ENCODE results near the gene SLC11A1. TPM values are rescaled to one million over a fixed set of nuclear protein-coding genes. Genes with fewer than 3 reads are reported as not detected.

Gene SLC11A1
- total and polyA plus RNA-seq, 2 of the 4 experiments (the other 2 are of a cell fraction): under 0.01 to 0.07 TPM

DNA sequence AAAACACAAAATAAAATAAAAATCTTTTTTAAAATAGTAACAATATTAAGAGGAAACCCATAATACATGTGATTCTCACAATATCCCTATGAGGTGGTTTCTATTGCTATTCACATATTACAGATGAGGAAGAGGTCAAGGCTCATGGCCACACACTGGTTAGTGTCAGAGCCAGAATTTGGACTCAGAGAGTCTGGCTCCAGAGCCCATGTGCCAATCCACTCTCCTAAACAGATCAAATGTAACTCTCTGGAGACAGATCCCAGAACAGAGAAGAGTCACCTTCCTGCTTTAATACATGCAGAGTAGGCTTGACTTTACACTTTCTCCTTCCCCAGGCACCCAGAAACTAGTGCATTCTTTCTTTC, 10.1 kb upstream of the SLC11A1 start:
- no peak overlapping the region for H4K8ac ChIP-seq (ENCODE audit: low read depth in 2 of 2, low read length in 2 of 2)
- H4K5ac ChIP-seq (ENCODE audit: low read depth, low read length): no peak overlapping the region
- BruUV-seq (replicated peaks): no TSS peak
- no peaks in the 10 kb centered on the region for H3K9me1 ChIP-seq (ENCODE audit: insufficient read depth, low read length)
- H4K91ac ChIP-seq (ENCODE audit: insufficient read depth, low read depth, low read length): no peak overlapping the region
- no peak overlapping the region for H3K4me2 ChIP-seq (ENCODE audit: low read depth, low read length)
- no peak overlapping the region for H2BK20ac ChIP-seq (ENCODE audit: low read depth, low read length)
- H2AFZ ChIP-seq (replicated peaks; ENCODE audit: low read length, poor library complexity): no peak overlapping the region
- no peak overlapping the region for H2AK9ac ChIP-seq (replicated peaks; ENCODE audit: low read depth, low read length, poor library complexity)
- H2BK15ac ChIP-seq (ENCODE audit: low read depth, low read length): no peak overlapping the region
- H3K27ac ChIP-seq (ENCODE audit: insufficient read depth, low read length): no peak overlapping the region
- no peak overlapping the region for H2AK5ac ChIP-seq (ENCODE audit: low read depth, low read length)
- H2BK120ac ChIP-seq (ENCODE audit: low read depth, low read length): 0 out of 2 replicates have a peak overlapping the region, but pooled peaks have one; percentile 8
- TF ChIP-seq MAZ (IDR thresholded peaks at IDR 0.05; ENCODE audit: borderline replicate concordance, low read depth, low read length): no peak
- no peak for TF ChIP-seq MAFK (IDR thresholded peaks at IDR 0.05; ENCODE audit: low read depth, low read length)
- TF ChIP-seq FOS (IDR thresholded peaks at IDR 0.05; ENCODE audit: low read depth, low read length): no peak
- no peak for TF ChIP-seq RCOR1 (IDR thresholded peaks at IDR 0.05; ENCODE audit: insufficient replicate concordance, low read length)
- TF ChIP-seq SMC3 (IDR thresholded peaks at IDR 0.05; ENCODE audit: low read depth, low read length): no peak
- no peak for TF ChIP-seq NFE2L2 (IDR thresholded peaks at IDR 0.05; ENCODE audit: low read depth, low read length)
- no peaks in the 10 kb centered on the region for H4K20me1 ChIP-seq (ENCODE audit: insufficient read depth, low read length)
- H3K23ac ChIP-seq (ENCODE audit: low read depth, low read length): 0 out of 2 replicates have a peak overlapping the region, but pooled peaks have one; percentile 38
- DNase-seq (no peak), ATAC-seq (ENCODE audit: low read depth) (no peak)
- H3K79me1 ChIP-seq (ENCODE audit: low read depth in 1 of 2, low read length in 2 of 2): no peaks in the 10 kb centered on the region
- ChIA-PET POLR2A (ENCODE audit: unreplicated experiment) (no interaction called here), CTCF (no interaction called here)
- no peak overlapping the region for H3K56ac ChIP-seq (ENCODE audit: extremely low read depth, insufficient read depth, low read length)
- intact Hi-C loops (cut with micrococcal nuclease) (no loop called here), dilution Hi-C loops (cut with HindIII; ENCODE audit: low sequenced_read_pairs, unreplicated experiment) (no loop called here), in situ Hi-C loops (cut with MboI; ENCODE audit: low sequenced_read_pairs) (no loop called here)
- peaks cover 2% of the 10 kb centered on the region; the same call in 1 of the 2 replicates for H3K27me3 ChIP-seq (ENCODE audit: control insufficient read depth, insufficient read depth, low read length)
- no peak overlapping the region for H3K4ac ChIP-seq (ENCODE audit: low read depth, low read length)
- peaks cover 5% of the 10 kb centered on the region for H3K4me1 ChIP-seq (ENCODE audit: control insufficient read depth, insufficient read depth, low read length)
- peaks cover 1% of the 10 kb centered on the region; the same call in 1 of the 2 replicates for H3K9me3 ChIP-seq (ENCODE audit: control insufficient read depth, insufficient read depth, low read length)
- H3K9ac ChIP-seq (ENCODE audit: low read depth, low read length): no peak overlapping the region
- H2BK5ac ChIP-seq (ENCODE audit: low read depth, low read length, poor library complexity, severe bottlenecking): no peak overlapping the region
- H3K14ac ChIP-seq (replicated peaks; ENCODE audit: low read depth, low read length): no peak overlapping the region
- H3K36me3 ChIP-seq (ENCODE audit: control insufficient read depth, insufficient read depth, low read length): no peaks in the 10 kb centered on the region
- H3K18ac ChIP-seq (ENCODE audit: low read depth, low read length): no peak overlapping the region
- no peak overlapping the region for H3K4me3 ChIP-seq (ENCODE audit: insufficient read depth, low read depth, low read length)
